Stomach (tissue), 9 donors: Measurements from ENCODE around the gene MUC5B. TPM values are rescaled to one million over a fixed set of nuclear protein-coding genes. Genes with fewer than 3 reads are reported as not detected.

Experiments used
- DNase-seq, 2 donors: peaks; one replicate each; pipeline versions ENCODE4 v3.0.0 to v3.0.0-alpha.2; 2013 to 2019
- H3K27ac ChIP-seq, 5 donors: fragments of 200-600 bp in 4 of 5; sonication (generic) in 4 of 5; one replicate each; pipeline ENCODE4 v1.5.1; 2013 to 2019; ENCODE audit warnings: mild to moderate bottlenecking in 1 of 5, moderate library complexity in 1 of 5
- H3K27me3 ChIP-seq, 3 donors: fragments of 200-600 bp; sonication (generic); one replicate each; pipeline ENCODE4 v1.5.1; 2017 to 2019; ENCODE audit warnings: mixed run types in 1 of 3
- H3K36me3 ChIP-seq, 4 donors: fragments of 200-600 bp; sonication (generic); 1 replicate in 3 of 4; 2 replicates in 1 of 4; pipeline ENCODE4 v1.5.1; 2016 to 2019
- H3K4me1 ChIP-seq, 4 donors: fragments of 200-600 bp; sonication (generic); one replicate each; pipeline ENCODE4 v1.5.1; 2016 to 2019
- H3K4me3 ChIP-seq, 4 donors: fragments of 200-600 bp; sonication (generic) in 3 of 4; one replicate each; pipeline ENCODE4 v1.5.1; 2016 to 2019; ENCODE audit warnings: mild to moderate bottlenecking in 1 of 4
- H3K9me3 ChIP-seq, 4 donors: fragments of 200-600 bp; sonication (generic); one replicate each; pipeline ENCODE4 v1.5.1; 2016 to 2019
- CTCF ChIP-seq, 7 experiments: fragments of 450-650 bp in 4 of 7; fragments of 200-600 bp in 3 of 7; sonication (generic) in 3 of 7; IDR thresholded peaks; one replicate each; pipeline ENCODE4 v1.5.1; 2016 to 2019; ENCODE audit warnings: antibody characterized with exemption in 7 of 7, control low read depth in 2 of 7, mild to moderate bottlenecking in 1 of 7
- EP300 ChIP-seq: sonication (generic); formaldehyde crosslinking; IDR thresholded peaks from one replicate; pipeline ENCODE4 v1.6.1; 2017; ENCODE audit warnings: antibody characterized with exemption
- POLR2A ChIP-seq, 4 donors: fragments of 450-650 bp; IDR thresholded peaks; one replicate each; pipeline ENCODE4 v1.6.1; 2016; ENCODE audit warnings: antibody characterized with exemption in 4 of 4, control low read depth in 2 of 4, mild to moderate bottlenecking in 1 of 4, moderate library complexity in 1 of 4
- POLR2AphosphoS5 ChIP-seq, 3 donors: sonication (generic); formaldehyde crosslinking; IDR thresholded peaks; one replicate each; pipeline ENCODE4 v1.6.1; 2016; ENCODE audit warnings: antibody characterized with exemption in 3 of 3
- WGBS, 5 donors: extraction: QIAGEN DNeasy Blood & Tissue Kit in 3 of 5; methylation state at CpG; one replicate each; pipeline versions ENCODE4 v1.1.5 to v1.1.7; 2013 to 2018; 5-methylcytosine and 5-hydroxymethylcytosine counted together
- intact Hi-C: fragments of 100-400 bp; cut with DNase I; formaldehyde crosslinking; loops from one replicate; pipeline ENCODE4 v1.15.1; 2023; ENCODE audit warnings: low total_unique reads
- polyA plus RNA-seq, 3 donors: library from polyadenylated mRNA; stranded (reverse); fragments of 200-250 nt; gene quantifications; one replicate each; pipeline ENCODE4 v1.2.3, GENCODE V29; 2013
- total RNA-seq, 5 donors: library from RNA; depleted of rRNA; stranded (reverse); fragments of >200 nt; gene quantifications; one replicate each; pipeline versions ENCODE4 v1.1.0 to v1.2.3, GENCODE V29; 2014 to 2016
- donor health status: healthy with polysubstance abuse.
- donor health status: Bipolar disorder and iron deficiency.
- donor health status: healthy.

The MUC5B gene
- total and polyA plus RNA-seq, 8 donors = under 0.01 to 516 (median 6.6) TPM

GRCh38 chr11:1279674-1280055, 56.8 kb downstream of the MUC5B start:
- Histone ChIP-seq H3K4me3 (no peak overlapping the region), H3K36me3 (peaks cover 60 to 100% (median 98%) of the 10 kb centered on the region in 4 donors), H3K27me3 (no peaks in the 10 kb centered on the region), H3K4me1 (peaks cover 0 to 10% (median 0%) of the 10 kb centered on the region in 4 donors), H3K27ac (no peak overlapping the region), H3K9me3 (no peaks in the 10 kb centered on the region)
- intact Hi-C loops = no loop called here
- WGBS, 5 donors = 93 to 97% (median 95%) methylated on average over 12 to 14 of the region's 14 CpGs
- TF ChIP-seq CTCF (IDR thresholded peaks at IDR 0.05) (no peak), POLR2A (IDR thresholded peaks at IDR 0.05) (no peak), POLR2AphosphoS5 (IDR thresholded peaks at IDR 0.05) (no peak), EP300 (no peak)
- DNase-seq = no peak

GRCh38 chr11:1280116-1281035, 57.5 kb downstream of the MUC5B start:
- DNase-seq = no peak
- no peak for TF ChIP-seq EP300
- TF ChIP-seq POLR2A (IDR thresholded peaks at IDR 0.05) = no peak
- TF ChIP-seq CTCF (IDR thresholded peaks at IDR 0.05) = no peak
- TF ChIP-seq POLR2AphosphoS5 (IDR thresholded peaks at IDR 0.05) = no peak
- intact Hi-C loops = no loop called here
- WGBS, 5 donors = 91 to 95% (median 94%) methylated on average over 39 to 46 of the region's 46 CpGs
- Histone ChIP-seq H3K9me3 (no peaks in the 10 kb centered on the region), H3K4me1 (peaks cover 0 to 10% (median 0%) of the 10 kb centered on the region in 4 donors), H3K27ac (no peak overlapping the region), H3K4me3 (no peak overlapping the region), H3K36me3 (peaks cover 60 to 100% (median 98%) of the 10 kb centered on the region in 4 donors), H3K27me3 (no peaks in the 10 kb centered on the region)

- no peak for DNase-seq
- H3K4me1 ChIP-seq = peaks cover 0 to 10% (median 0%) of the 10 kb centered on the region in 4 donors
- H3K36me3 ChIP-seq = peaks cover 57 to 100% (median 98%) of the 10 kb centered on the region in 4 donors
- H3K27ac ChIP-seq = no peak overlapping the region
- no peaks in the 10 kb centered on the region for H3K27me3 ChIP-seq
- TF ChIP-seq POLR2AphosphoS5 (IDR thresholded peaks at IDR 0.05) (no peak), POLR2A (IDR thresholded peaks at IDR 0.05) (no peak), EP300 (no peak), CTCF (IDR thresholded peaks at IDR 0.05) (no peak)
- 82 to 93% (median 90%) methylated on average over 11 to 33 of the region's 33 CpGs for WGBS, 5 donors
- no peak overlapping the region for H3K4me3 ChIP-seq
- intact Hi-C loops = no loop called here
- no peaks in the 10 kb centered on the region for H3K9me3 ChIP-seq
Measured at GRCh38 chr11:1281326-1281973, 58.6 kb downstream of the MUC5B start.

GRCh38 chr11:1281974-1282365, 59.1 kb downstream of the MUC5B start:
- Histone ChIP-seq H3K4me3 (no peak overlapping the region), H3K36me3 (peaks cover 57 to 100% (median 98%) of the 10 kb centered on the region in 4 donors), H3K27ac (no peak overlapping the region), H3K4me1 (peaks cover 0 to 5% (median 0%) of the 10 kb centered on the region in 4 donors), H3K27me3 (no peaks in the 10 kb centered on the region), H3K9me3 (no peaks in the 10 kb centered on the region)
- TF ChIP-seq POLR2AphosphoS5 (IDR thresholded peaks at IDR 0.05) (no peak), CTCF (IDR thresholded peaks at IDR 0.05) (no peak), EP300 (no peak), POLR2A (IDR thresholded peaks at IDR 0.05) (no peak)
- no peak for DNase-seq
- WGBS, 5 donors = 43 to 85% (median 71%) methylated on average over 3 of the region's 3 CpGs
- intact Hi-C loops = no loop called here
